Progenitor cell of endocrine pancreas (in vitro differentiated cells): ENCODE results near the gene NHSL1. TPM values are rescaled to one million over a fixed set of nuclear protein-coding genes. Genes with fewer than 3 reads are reported as not detected.

ENCODE experiments used
- DNase-seq: peaks from one replicate; pipeline ENCODE4 v3.0.0; 2021; ENCODE audit warnings: low spot score; ENCODE audit not compliant: unreplicated experiment
- H3K27ac Mint-ChIP-seq: 2 replicates; pipeline ENCODE4 v1.8.0; 2021; ENCODE audit warnings: mild to moderate bottlenecking, moderate library complexity, mixed read lengths
- H3K27me3 Mint-ChIP-seq: 2 replicates; pipeline ENCODE4 v1.8.0; 2021; ENCODE audit warnings: mixed read lengths
- H3K36me3 Mint-ChIP-seq: 2 replicates; pipeline ENCODE4 v1.8.0; 2022; ENCODE audit warnings: mixed read lengths; ENCODE audit not compliant: insufficient read depth
- H3K4me1 Mint-ChIP-seq: 2 replicates; pipeline ENCODE4 v1.8.0; 2021; ENCODE audit warnings: low read depth, mixed read lengths
- H3K4me3 Mint-ChIP-seq: 2 replicates; pipeline ENCODE4 v1.8.0; 2021; ENCODE audit warnings: low read depth, mild to moderate bottlenecking, moderate library complexity, mixed read lengths
- H3K9me3 Mint-ChIP-seq: 2 replicates; pipeline ENCODE4 v1.8.0; 2021; ENCODE audit warnings: low read depth, mixed read lengths
- CTCF ChIP-seq: fragments of 200-600 bp; sonication (generic); IDR thresholded peaks from one replicate; pipeline ENCODE4 v1.5.0; 2021; ENCODE audit warnings: antibody characterized with exemption, mild to moderate bottlenecking; ENCODE audit not compliant: unreplicated experiment
- total RNA-seq: library from RNA; stranded (reverse); gene quantifications from 2 replicates; pipeline ENCODE4 v1.2.1, GENCODE V29; 2021

NHSL1 gene
- total RNA-seq, 1 donor from 2014 or later: 86.5 TPM

GRCh38 chr6:138485005-138485545, 14.2 kb downstream of the NHSL1 start:
- H3K4me1 Mint-ChIP-seq: peaks cover 35% of the 10 kb centered on the region
- H3K36me3 Mint-ChIP-seq: peaks cover 27% of the 10 kb centered on the region
- TF ChIP-seq CTCF: no peak
- peak overlapping the region; percentile 60 for H3K27ac Mint-ChIP-seq
- H3K4me3 Mint-ChIP-seq: no peak overlapping the region
- no peak for DNase-seq
- H3K9me3 Mint-ChIP-seq: peaks cover 3% of the 10 kb centered on the region
- H3K27me3 Mint-ChIP-seq: no peaks in the 10 kb centered on the region

- TF ChIP-seq CTCF: no peak
- Mint-ChIP-seq H3K4me3 (no peak overlapping the region), H3K9me3 (peaks cover 3% of the 10 kb centered on the region), H3K27me3 (no peaks in the 10 kb centered on the region), H3K4me1 (peaks cover 35% of the 10 kb centered on the region), H3K36me3 (peaks cover 28% of the 10 kb centered on the region), H3K27ac (no peak overlapping the region)
- DNase-seq: no peak
These were observed 15.1 kb downstream of the NHSL1 start for GRCh38 chr6:138484018-138484731.

- TF ChIP-seq CTCF: no peak
- Mint-ChIP-seq H3K27ac (no peak overlapping the region), H3K4me1 (peaks cover 35% of the 10 kb centered on the region), H3K9me3 (peaks cover 3% of the 10 kb centered on the region), H3K4me3 (no peak overlapping the region), H3K27me3 (no peaks in the 10 kb centered on the region), H3K36me3 (peaks cover 27% of the 10 kb centered on the region)
- no peak for DNase-seq
These were observed 16.5 kb downstream of the NHSL1 start for GRCh38 chr6:138482816-138483215.

GRCh38 chr6:138480279-138480949, 18.9 kb downstream of the NHSL1 start:
- H3K36me3 Mint-ChIP-seq: peaks cover 23% of the 10 kb centered on the region
- H3K9me3 Mint-ChIP-seq: peaks cover 3% of the 10 kb centered on the region

More at GRCh38 chr6:138480279-138480949, 18.9 kb downstream of the NHSL1 start:
- Mint-ChIP-seq H3K27ac (no peak overlapping the region), H3K4me1 (peaks cover 18% of the 10 kb centered on the region), H3K4me3 (no peak overlapping the region), H3K27me3 (no peaks in the 10 kb centered on the region)
- TF ChIP-seq CTCF: no peak
- no peak for DNase-seq
